ENCODE measurements around the gene ARHGEF7.

The ARHGEF7 gene

GRCh38 chr13:111322001-111322915 lies 207.1 kb downstream of the ARHGEF7 start:
- H3K4me3 ChIP-seq (ENCODE audit: low read length), result no peak overlapping the region
- no peak for TF ChIP-seq ZNF274 (IDR thresholded peaks at IDR 0.05; ENCODE audit: low read depth, low read length)

- H3K4me3 ChIP-seq (ENCODE audit: low read length), result no peak overlapping the region
- no peak for TF ChIP-seq ZNF274 (IDR thresholded peaks at IDR 0.05; ENCODE audit: low read depth, low read length)
These were observed 207.8 kb downstream of the ARHGEF7 start for GRCh38 chr13:111322916-111323331.

- TF ChIP-seq ZNF274 (IDR thresholded peaks at IDR 0.05; ENCODE audit: low read depth, low read length), result no peak
- H3K4me3 ChIP-seq (ENCODE audit: low read length), result no peak overlapping the region
These were observed 208.4 kb downstream of the ARHGEF7 start for GRCh38 chr13:111323549-111323948.

- no peak overlapping the region for H3K4me3 ChIP-seq (ENCODE audit: low read length)
- TF ChIP-seq ZNF274 (IDR thresholded peaks at IDR 0.05; ENCODE audit: low read depth, low read length), result no peak
These were observed 209.0 kb downstream of the ARHGEF7 start for GRCh38 chr13:111323950-111324651.

GRCh38 chr13:111324736-111325135 lies 209.6 kb downstream of the ARHGEF7 start:
- no peak for TF ChIP-seq ZNF274 (IDR thresholded peaks at IDR 0.05; ENCODE audit: low read depth, low read length)

GRCh38 chr13:111325146-111325890 lies 210.2 kb downstream of the ARHGEF7 start:
- TF ChIP-seq ZNF274 (IDR thresholded peaks at IDR 0.05; ENCODE audit: low read depth, low read length), result no peak
- no peak overlapping the region for H3K4me3 ChIP-seq (ENCODE audit: low read length)

More at GRCh38 chr13:111324736-111325135, 209.6 kb downstream of the ARHGEF7 start:
- no peak overlapping the region for H3K4me3 ChIP-seq (ENCODE audit: low read length)

- no peak overlapping the region for H3K4me3 ChIP-seq (ENCODE audit: low read length)
- TF ChIP-seq ZNF274 (IDR thresholded peaks at IDR 0.05; ENCODE audit: low read depth, low read length), result no peak
These were observed 211.0 kb downstream of the ARHGEF7 start for GRCh38 chr13:111325941-111326620.

- TF ChIP-seq ZNF274 (IDR thresholded peaks at IDR 0.05; ENCODE audit: low read depth, low read length), result no peak
- H3K4me3 ChIP-seq (ENCODE audit: low read length), result no peak overlapping the region
These were observed 211.5 kb downstream of the ARHGEF7 start for GRCh38 chr13:111326621-111326965.

- H3K4me3 ChIP-seq (ENCODE audit: low read length), result no peak overlapping the region
- no peak for TF ChIP-seq ZNF274 (IDR thresholded peaks at IDR 0.05; ENCODE audit: low read depth, low read length)
These were observed 212.0 kb downstream of the ARHGEF7 start for GRCh38 chr13:111326981-111327642.

- no peak overlapping the region for H3K4me3 ChIP-seq (ENCODE audit: low read length)
- no peak for TF ChIP-seq ZNF274 (IDR thresholded peaks at IDR 0.05; ENCODE audit: low read depth, low read length)
These were observed 212.8 kb downstream of the ARHGEF7 start for GRCh38 chr13:111327730-111328573.

- TF ChIP-seq ZNF274 (IDR thresholded peaks at IDR 0.05; ENCODE audit: low read depth, low read length), result no peak
- H3K4me3 ChIP-seq (ENCODE audit: low read length), result no peak overlapping the region
These were observed 213.7 kb downstream of the ARHGEF7 start for GRCh38 chr13:111328574-111329410.

GRCh38 chr13:111329641-111330040 lies 214.5 kb downstream of the ARHGEF7 start:
- H3K4me3 ChIP-seq (ENCODE audit: low read length), result no peak overlapping the region
- TF ChIP-seq ZNF274 (IDR thresholded peaks at IDR 0.05; ENCODE audit: low read depth, low read length), result no peak
